ENCODE data around the gene SMARCD3.

GRCh38 chr7:151233804-151234203, 14.7 kb downstream of the SMARCD3 start:
- TF ChIP-seq, protein P1, sequence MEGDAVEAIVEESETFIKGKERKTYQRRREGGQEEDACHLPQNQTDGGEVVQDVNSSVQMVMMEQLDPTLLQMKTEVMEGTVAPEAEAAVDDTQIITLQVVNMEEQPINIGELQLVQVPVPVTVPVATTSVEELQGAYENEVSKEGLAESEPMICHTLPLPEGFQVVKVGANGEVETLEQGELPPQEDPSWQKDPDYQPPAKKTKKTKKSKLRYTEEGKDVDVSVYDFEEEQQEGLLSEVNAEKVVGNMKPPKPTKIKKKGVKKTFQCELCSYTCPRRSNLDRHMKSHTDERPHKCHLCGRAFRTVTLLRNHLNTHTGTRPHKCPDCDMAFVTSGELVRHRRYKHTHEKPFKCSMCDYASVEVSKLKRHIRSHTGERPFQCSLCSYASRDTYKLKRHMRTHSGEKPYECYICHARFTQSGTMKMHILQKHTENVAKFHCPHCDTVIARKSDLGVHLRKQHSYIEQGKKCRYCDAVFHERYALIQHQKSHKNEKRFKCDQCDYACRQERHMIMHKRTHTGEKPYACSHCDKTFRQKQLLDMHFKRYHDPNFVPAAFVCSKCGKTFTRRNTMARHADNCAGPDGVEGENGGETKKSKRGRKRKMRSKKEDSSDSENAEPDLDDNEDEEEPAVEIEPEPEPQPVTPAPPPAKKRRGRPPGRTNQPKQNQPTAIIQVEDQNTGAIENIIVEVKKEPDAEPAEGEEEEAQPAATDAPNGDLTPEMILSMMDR (conservative IDR thresholded peaks at IDR 0.05): no peak
- no peak for TF ChIP-seq ZFX (IDR thresholded peaks at IDR 0.05)

Measured in C4-2B (cell line).